Chondrocyte (in vitro differentiated cells): ENCODE results near the gene CCDC183. TPM values are rescaled to one million over a fixed set of nuclear protein-coding genes. Genes with fewer than 3 reads are reported as not detected.
"Not testable (repeated sequence)": the region's sequence is repeated elsewhere in the genome, so short reads cannot be mapped to it uniquely, and the experiment has no call there.

Experiments
- DNase-seq: peaks from one replicate; pipeline ENCODE4 v3.0.0; 2021; ENCODE audit warnings: mixed read lengths, low spot score
- H3K27ac Mint-ChIP-seq: one replicate; pipeline ENCODE4 v1.8.0; 2021; ENCODE audit warnings: mild to moderate bottlenecking, moderate library complexity, mixed read lengths; ENCODE audit not compliant: unreplicated experiment
- H3K27me3 Mint-ChIP-seq: 2 replicates; pipeline ENCODE4 v1.8.0; 2021; ENCODE audit warnings: low read depth, mixed read lengths
- H3K36me3 Mint-ChIP-seq: 2 replicates; pipeline ENCODE4 v1.8.0; 2021; ENCODE audit warnings: low read depth, mixed read lengths
- H3K4me1 Mint-ChIP-seq: 2 replicates; pipeline ENCODE4 v1.8.0; 2021; ENCODE audit warnings: low read depth, mild to moderate bottlenecking, mixed read lengths
- H3K4me3 Mint-ChIP-seq: one replicate; pipeline ENCODE4 v1.8.0; 2021; ENCODE audit warnings: mild to moderate bottlenecking, moderate library complexity, mixed read lengths; ENCODE audit not compliant: unreplicated experiment
- H3K9me3 Mint-ChIP-seq: 2 replicates; pipeline ENCODE4 v1.8.0; 2021; ENCODE audit warnings: low read depth, mixed read lengths
- total RNA-seq: library from RNA; stranded (reverse); gene quantifications from 3 replicates; pipeline ENCODE4 v1.2.1, GENCODE V29; 2021
- TF ChIP-seq, protein P1 (sequence below): fragments of 200-600 bp; sonication (generic); IDR thresholded peaks from 2 replicates; pipeline ENCODE4 v1.5.0; 2021; ENCODE audit warnings: antibody characterized with exemption, mild to moderate bottlenecking, moderate library complexity

Gene CCDC183
- total RNA-seq, 1 donor from 2014 or later, result 1.5 TPM

DNA sequence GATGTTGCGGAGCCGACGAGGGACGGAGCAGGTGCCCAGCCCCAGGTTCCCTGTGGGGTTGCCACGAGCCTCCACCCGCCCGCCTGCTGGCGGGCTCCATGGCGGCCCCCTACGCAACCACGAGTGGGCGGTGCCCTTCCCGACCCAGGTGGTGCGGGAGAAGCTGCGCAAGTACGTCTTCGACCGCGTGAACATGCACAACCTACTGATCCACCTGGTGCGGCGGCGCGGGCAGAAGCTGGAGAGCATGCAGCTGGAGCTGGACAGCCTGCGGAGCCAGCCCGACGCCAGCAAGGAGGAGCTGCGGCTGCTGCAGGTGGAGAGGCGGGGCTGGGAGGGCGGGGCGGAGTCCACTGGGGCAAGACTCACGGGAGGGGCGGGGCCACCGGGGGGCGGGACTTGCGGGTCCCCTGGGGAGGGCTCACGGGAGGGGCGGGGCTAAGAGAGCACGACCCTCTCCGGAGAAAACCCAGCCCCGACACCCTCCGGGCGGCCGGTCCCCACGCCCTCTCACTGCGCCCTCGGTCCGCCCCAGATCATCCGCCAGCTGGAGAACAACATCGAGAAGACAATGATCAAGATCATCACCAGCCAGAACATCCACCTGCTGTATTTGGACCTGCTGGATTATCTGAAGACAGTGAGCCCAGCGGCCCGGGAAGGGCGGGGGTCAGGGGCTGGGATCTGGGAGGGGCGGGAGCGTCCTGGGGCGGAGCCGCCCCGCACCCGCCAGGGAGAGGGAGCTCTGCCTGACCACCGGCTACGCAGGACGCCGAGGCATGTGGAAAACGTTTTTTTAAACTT is 3.9 kb downstream of the CCDC183 start:
- DNase-seq, result peak; percentile 84
- Mint-ChIP-seq H3K36me3 (peaks cover 5% of the 10 kb centered on the region), H3K27ac (no peak overlapping the region), H3K9me3 (no peaks in the 10 kb centered on the region), H3K4me3 (peak overlapping the region; percentile 68), H3K27me3 (peaks cover 17% of the 10 kb centered on the region), H3K4me1 (peaks cover 28% of the 10 kb centered on the region)
- TF ChIP-seq, protein P1, sequence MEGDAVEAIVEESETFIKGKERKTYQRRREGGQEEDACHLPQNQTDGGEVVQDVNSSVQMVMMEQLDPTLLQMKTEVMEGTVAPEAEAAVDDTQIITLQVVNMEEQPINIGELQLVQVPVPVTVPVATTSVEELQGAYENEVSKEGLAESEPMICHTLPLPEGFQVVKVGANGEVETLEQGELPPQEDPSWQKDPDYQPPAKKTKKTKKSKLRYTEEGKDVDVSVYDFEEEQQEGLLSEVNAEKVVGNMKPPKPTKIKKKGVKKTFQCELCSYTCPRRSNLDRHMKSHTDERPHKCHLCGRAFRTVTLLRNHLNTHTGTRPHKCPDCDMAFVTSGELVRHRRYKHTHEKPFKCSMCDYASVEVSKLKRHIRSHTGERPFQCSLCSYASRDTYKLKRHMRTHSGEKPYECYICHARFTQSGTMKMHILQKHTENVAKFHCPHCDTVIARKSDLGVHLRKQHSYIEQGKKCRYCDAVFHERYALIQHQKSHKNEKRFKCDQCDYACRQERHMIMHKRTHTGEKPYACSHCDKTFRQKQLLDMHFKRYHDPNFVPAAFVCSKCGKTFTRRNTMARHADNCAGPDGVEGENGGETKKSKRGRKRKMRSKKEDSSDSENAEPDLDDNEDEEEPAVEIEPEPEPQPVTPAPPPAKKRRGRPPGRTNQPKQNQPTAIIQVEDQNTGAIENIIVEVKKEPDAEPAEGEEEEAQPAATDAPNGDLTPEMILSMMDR, result no peak

DNA sequence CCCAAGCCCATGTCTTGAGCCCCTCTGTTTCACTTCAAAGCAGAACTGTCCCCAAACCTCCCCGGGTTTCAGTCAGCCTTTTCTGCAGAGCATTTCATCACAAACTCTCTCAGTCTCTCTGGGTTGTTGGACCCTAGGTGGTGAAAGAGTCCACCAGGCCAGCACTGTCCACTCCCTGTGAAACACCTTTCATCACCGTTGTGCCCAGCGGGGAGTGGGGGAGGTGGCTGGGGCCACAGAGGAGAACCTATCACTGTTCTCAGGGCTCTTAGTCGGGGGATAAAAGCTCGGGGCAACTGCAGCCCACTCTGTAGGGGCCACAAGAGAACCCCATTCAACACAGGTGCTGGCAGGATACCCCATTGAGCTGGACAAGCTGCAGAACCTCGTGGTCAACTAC is 6.2 kb downstream of the CCDC183 start:
- peak; percentile 43 for DNase-seq
- no peaks in the 10 kb centered on the region for H3K9me3 Mint-ChIP-seq
- H3K4me3 Mint-ChIP-seq, result no peak overlapping the region
- TF ChIP-seq, protein P1, result no peak
- H3K4me1 Mint-ChIP-seq, result peaks cover 22% of the 10 kb centered on the region
- no peak overlapping the region for H3K27ac Mint-ChIP-seq
- peaks cover 17% of the 10 kb centered on the region for H3K27me3 Mint-ChIP-seq
- H3K36me3 Mint-ChIP-seq, result peaks cover 5% of the 10 kb centered on the region

DNA sequence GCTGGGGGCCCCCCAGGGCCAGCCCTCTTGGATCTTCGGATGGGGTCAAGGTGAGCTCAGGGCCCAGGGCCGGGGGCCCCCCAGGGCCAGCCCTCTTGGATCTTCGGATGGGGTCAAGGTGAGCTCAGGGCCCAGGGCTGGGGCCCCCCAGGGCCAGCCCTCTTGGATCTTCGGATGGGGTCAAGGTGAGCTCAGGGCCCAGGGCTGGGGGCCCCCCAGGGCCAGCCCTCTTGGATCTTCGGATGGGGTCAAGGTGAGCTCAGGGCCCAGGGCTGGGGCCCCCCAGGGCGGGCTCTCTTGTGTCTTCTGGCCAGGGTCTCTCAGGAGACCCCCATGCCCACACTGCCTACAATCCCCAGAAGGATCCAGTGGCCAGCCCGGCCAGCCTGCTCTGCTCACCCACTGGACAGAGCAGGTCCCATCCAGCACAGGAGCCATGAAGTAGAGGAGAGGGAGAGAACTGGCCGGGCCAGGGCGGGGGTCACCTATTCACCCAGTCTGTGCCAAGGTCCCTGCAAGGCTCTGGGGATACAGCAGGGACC is 6.9 kb downstream of the CCDC183 start:
- not testable (repeated sequence) for H3K9me3 Mint-ChIP-seq, H3K27ac Mint-ChIP-seq, H3K36me3 Mint-ChIP-seq, H3K4me3 Mint-ChIP-seq
- peak; percentile 66 for DNase-seq
- Mint-ChIP-seq H3K4me1 (peaks cover 21% of the 10 kb centered on the region), H3K27me3 (peaks cover 17% of the 10 kb centered on the region)

DNA sequence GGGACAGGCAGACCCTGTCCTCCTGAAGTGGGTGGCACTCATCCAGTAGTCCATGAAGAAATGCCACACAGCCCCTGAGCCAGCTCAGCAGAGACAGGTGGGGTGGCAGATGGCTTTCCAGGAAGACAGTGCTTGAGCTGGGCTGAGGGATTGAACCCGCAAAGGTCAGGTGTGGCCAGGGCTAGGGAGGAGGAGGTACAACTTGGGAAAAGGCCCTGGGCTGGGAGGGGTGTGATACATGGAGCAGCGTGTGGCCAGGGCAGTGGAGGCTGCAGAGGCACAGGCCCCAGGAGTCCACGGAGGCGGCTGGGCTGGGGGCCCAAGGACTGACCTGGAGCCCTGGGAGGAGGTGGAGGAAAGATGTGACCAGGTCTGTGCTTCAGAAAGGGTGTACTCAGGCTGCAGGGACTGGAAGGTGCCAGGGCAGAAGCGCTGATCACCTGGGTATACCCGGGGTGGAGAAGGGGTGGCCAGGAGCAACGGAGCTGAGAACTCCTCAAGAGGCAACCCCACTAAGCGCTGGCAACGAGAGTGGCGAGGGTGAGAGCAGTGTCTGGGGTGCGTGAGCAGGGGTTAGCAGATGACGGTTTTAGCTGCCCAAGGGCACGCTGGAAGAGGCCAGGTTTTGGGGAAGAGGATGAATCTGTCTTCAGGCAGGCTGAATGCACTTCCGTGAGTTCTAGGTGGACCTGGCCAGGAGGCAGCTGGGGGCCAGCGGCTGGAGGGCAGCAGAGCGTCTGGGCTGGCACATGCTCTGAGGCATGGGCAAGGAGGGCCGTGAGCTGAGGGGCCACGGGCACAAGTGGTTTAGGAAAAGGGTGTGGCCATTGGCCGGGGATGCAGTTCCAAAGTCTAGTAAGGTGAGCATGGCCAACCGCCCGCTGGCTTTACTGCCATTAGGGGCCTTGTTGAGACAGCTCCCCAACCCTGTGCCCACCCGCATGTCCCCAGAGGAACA is 7.7 kb downstream of the CCDC183 start:
- no peak overlapping the region for H3K4me3 Mint-ChIP-seq
- peaks cover 5% of the 10 kb centered on the region for H3K36me3 Mint-ChIP-seq
- DNase-seq, result peak; percentile 72
- no peak overlapping the region for H3K27ac Mint-ChIP-seq
- TF ChIP-seq, protein P1, result no peak
- peaks cover 22% of the 10 kb centered on the region for H3K4me1 Mint-ChIP-seq
- H3K27me3 Mint-ChIP-seq, result peaks cover 17% of the 10 kb centered on the region
- no peaks in the 10 kb centered on the region for H3K9me3 Mint-ChIP-seq

DNA sequence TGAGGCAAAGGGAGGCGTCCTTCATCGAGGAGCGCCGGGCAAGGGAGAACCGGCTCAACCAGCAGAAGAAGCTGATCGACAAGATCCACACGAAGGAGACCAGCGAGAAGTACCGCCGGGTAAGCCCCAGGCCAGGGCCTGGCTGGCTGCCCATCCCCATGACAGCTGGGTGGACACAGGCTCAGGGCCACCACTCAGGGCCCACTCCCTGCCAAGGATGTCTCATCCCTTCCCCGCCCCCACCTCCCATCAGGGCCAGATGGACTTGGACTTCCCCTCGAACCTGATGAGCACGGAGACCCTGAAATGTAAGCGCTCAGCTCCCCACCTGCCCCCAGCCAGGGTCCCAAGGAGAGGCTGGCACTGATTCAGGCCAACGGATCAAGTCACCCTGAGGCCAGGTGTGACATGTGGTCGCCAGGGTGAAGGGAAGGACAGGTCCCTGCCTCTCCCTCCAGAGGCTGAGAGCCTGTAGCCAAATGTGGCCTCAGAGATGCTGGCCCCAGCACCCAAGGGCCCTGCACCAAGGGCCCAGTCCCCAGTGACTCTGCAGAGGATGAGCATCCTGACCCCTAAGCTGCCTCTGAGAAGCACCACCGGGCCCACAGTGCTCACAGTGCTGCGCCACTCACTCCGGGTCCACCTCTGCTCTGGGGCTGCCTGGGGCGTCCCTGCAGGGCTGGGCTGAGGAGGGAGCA is 8.5 kb downstream of the CCDC183 start:
- Mint-ChIP-seq H3K36me3 (peaks cover 5% of the 10 kb centered on the region), H3K9me3 (no peaks in the 10 kb centered on the region), H3K4me3 (no peak overlapping the region), H3K4me1 (peaks cover 31% of the 10 kb centered on the region), H3K27me3 (peaks cover 17% of the 10 kb centered on the region), H3K27ac (no peak overlapping the region)
- TF ChIP-seq, protein P1, result no peak
- DNase-seq, result peak; percentile 90
